HepG2 (cell line): Measurements from ENCODE around the gene PLXNA3. TPM values are rescaled to one million over a fixed set of nuclear protein-coding genes. Genes with fewer than 3 reads are reported as not detected.

Experiments used
- ARHGAP35 ChIP-seq: sonication (generic); formaldehyde crosslinking; IDR thresholded peaks from 2 replicates; pipeline ENCODE4 v1.9.0; 2022; ENCODE audit warnings: mild to moderate bottlenecking, inconsistent platforms, moderate library complexity, missing genetic modification reagents, borderline replicate concordance
- ATF1 ChIP-seq: IDR thresholded peaks from 2 replicates; pipeline ENCODE4 v1.6.1; 2016; ENCODE audit warnings: mild to moderate bottlenecking, control low read depth
- ERF ChIP-seq: IDR thresholded peaks from 2 replicates; pipeline ENCODE4 v1.6.1; 2018; ENCODE audit warnings: missing biosample characterization, missing genetic modification reagents
- FOSL2 ChIP-seq: sonication (generic); formaldehyde crosslinking; IDR thresholded peaks from 2 replicates; pipeline ENCODE4 v1.4.0; 2020; ENCODE audit warnings: missing genetic modification reagents
- FOXA3 ChIP-seq: IDR thresholded peaks from 2 replicates; pipeline ENCODE4 v1.6.1; 2016; ENCODE audit warnings: missing genetic modification reagents, missing compliant biosample characterization
- FOXO1 ChIP-seq: sonication (generic); formaldehyde crosslinking; IDR thresholded peaks from 2 replicates; pipeline ENCODE4 v1.4.0; 2020; ENCODE audit warnings: missing genetic modification reagents
- HOXA9 ChIP-seq: sonication (generic); formaldehyde crosslinking; IDR thresholded peaks from 2 replicates; pipeline ENCODE4 v1.8.1; 2022; ENCODE audit warnings: missing genetic modification reagents, mild to moderate bottlenecking, moderate library complexity, borderline replicate concordance
- MBNL3 ChIP-seq: fragments of 250-450 bp; sonication (Bioruptor Pico); conservative IDR thresholded peaks from 2 replicates; pipeline ENCODE4 v1.8.0; 2022; ENCODE audit warnings: mild to moderate bottlenecking, inconsistent platforms
- MIXL1 ChIP-seq: IDR thresholded peaks from 2 replicates; pipeline ENCODE4 v1.6.1; 2016
- NFYB ChIP-seq: sonication (generic); formaldehyde crosslinking; IDR thresholded peaks from 2 replicates; pipeline ENCODE4 v1.4.0; 2020; ENCODE audit warnings: missing genetic modification reagents
- SMC3 ChIP-seq: IDR thresholded peaks from 2 replicates; pipeline ENCODE4 v1.6.1; 2011; ENCODE audit warnings: low read length, improper control_type of control experiment
- TAF15 ChIP-seq: fragments of 200-400 bp; formaldehyde crosslinking; IDR thresholded peaks from one replicate; pipeline ENCODE4 v1.6.1; 2018; ENCODE audit warnings: mild to moderate bottlenecking, low read depth, low read length; ENCODE audit not compliant: poor library complexity, severe bottlenecking
- ZFP36L1 ChIP-seq: sonication (generic); formaldehyde crosslinking; IDR thresholded peaks from 2 replicates; pipeline ENCODE4 v1.8.0; 2022; ENCODE audit warnings: mild to moderate bottlenecking, missing genetic modification reagents, moderate library complexity
- ZNF30 ChIP-seq: sonication (generic); formaldehyde crosslinking; IDR thresholded peaks from 2 replicates; pipeline ENCODE4 v1.5.0; 2020; ENCODE audit warnings: mild to moderate bottlenecking, missing genetic modification reagents
- ZNF33A ChIP-seq: sonication (generic); formaldehyde crosslinking; IDR thresholded peaks from 2 replicates; pipeline ENCODE4 v1.5.1; 2020; ENCODE audit warnings: missing genetic modification reagents, mild to moderate bottlenecking, moderate library complexity, borderline replicate concordance
- ZNF563 ChIP-seq: sonication (generic); formaldehyde crosslinking; IDR thresholded peaks from 2 replicates; pipeline ENCODE4 v1.8.0; 2022; ENCODE audit warnings: mild to moderate bottlenecking, moderate library complexity, missing genetic modification reagents
- ZNF598 ChIP-seq: sonication (generic); formaldehyde crosslinking; IDR thresholded peaks from 2 replicates; pipeline ENCODE4 v1.5.1; 2020; ENCODE audit warnings: mild to moderate bottlenecking, missing genetic modification reagents, borderline replicate concordance
- ZNF891 ChIP-seq: sonication (generic); formaldehyde crosslinking; IDR thresholded peaks from 2 replicates; pipeline ENCODE4 v1.5.0; 2020; ENCODE audit warnings: mild to moderate bottlenecking, missing genetic modification reagents
- ZSCAN12 ChIP-seq: sonication (generic); formaldehyde crosslinking; IDR thresholded peaks from 2 replicates; pipeline ENCODE4 v1.9.0; 2021; ENCODE audit warnings: mild to moderate bottlenecking, missing genetic modification reagents
- polyA plus RNA-seq, 8 experiments: library from polyadenylated mRNA; depleted of rRNA in 3 of 8; stranded (reverse) in 7 of 8; unstranded in 1 of 8; fragments of >200 nt; fragmentation: Illumina TruSeq in 4 of 8; extraction: Trizol in 4 of 8; gene quantifications; 2 replicates each; pipeline versions ENCODE4 v1.2.1 to v1.2.3, GENCODE V29; 2011 to 2016; ENCODE audit warnings: low read depth in 4 of 8, missing spikeins in 1 of 8, mixed read lengths in 1 of 8; ENCODE audit not compliant: insufficient read depth in 1 of 8
- total RNA-seq, 5 experiments: library from RNA; depleted of rRNA; stranded (reverse); fragments of >200 nt; fragmentation: Illumina TruSeq; extraction: Trizol; gene quantifications; 2 replicates each; pipeline ENCODE4 v1.2.3, GENCODE V29; 2016; ENCODE audit warnings: low read depth in 1 of 5
- TF ChIP-seq, protein P1 (sequence below): sonication (generic); formaldehyde crosslinking; IDR thresholded peaks from 2 replicates; pipeline ENCODE4 v1.4.0; 2020; ENCODE audit warnings: mild to moderate bottlenecking, low read depth, missing genetic modification reagents
- TF ChIP-seq, protein P2 (sequence below): sonication (generic); formaldehyde crosslinking; IDR thresholded peaks from 2 replicates; pipeline ENCODE4 v1.4.0; 2020; ENCODE audit warnings: missing genetic modification reagents, borderline replicate concordance

Gene PLXNA3
- total and polyA plus RNA-seq, 2 of the 13 experiments (the other 11 are each of a cell fraction or from before 2014, with no cell fraction given), result 5.8 to 20.6 TPM

DNA sequence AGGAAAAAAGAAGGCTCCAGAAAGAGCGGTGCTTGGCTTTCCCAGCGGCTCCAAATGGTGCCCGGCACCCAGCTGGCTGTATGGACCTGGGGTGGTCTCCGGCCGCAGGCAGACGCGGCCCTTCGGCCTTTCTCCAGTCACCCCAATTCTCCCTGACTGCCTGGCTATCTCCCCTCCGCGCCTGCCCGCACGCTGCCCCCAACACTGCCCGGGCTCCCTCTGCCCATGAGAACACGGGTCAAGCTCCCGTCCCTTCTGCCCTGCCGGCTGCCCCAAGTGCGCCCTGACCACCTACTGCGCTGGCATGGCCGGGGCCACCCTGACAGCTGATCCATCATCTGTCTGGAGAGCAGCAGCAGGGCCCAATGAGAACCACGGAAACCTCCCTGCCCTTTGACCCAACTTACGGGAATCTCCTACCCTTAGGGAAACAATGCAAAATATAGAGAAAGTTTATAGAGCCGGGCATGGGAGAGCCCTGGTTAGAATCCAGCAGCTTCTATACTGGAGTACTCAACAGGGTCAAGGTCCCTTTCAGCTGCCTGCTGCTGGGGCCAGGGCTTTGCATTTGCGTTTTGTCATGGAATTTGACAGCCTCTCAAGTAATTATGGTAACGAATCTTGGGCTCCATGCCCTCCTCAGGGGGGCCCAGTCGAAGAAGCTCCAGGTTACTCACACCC lies 59.2 kb downstream of the PLXNA3 start (continued):
- TF ChIP-seq ZNF33A (CRISPR knock-in tag), result no peak
- TF ChIP-seq ZNF598 (CRISPR knock-in tag), result no peak
- peak; percentile 13; the same call in 1 of the 2 replicates for TF ChIP-seq NFYB (CRISPR knock-in tag)
- no peak for TF ChIP-seq ZSCAN12 (CRISPR knock-in tag)
- TF ChIP-seq MIXL1, result no peak
- no peak for TF ChIP-seq ERF (CRISPR knock-in tag)
- TF ChIP-seq MBNL3 (CRISPR knock-in tag), result no peak
- no peak for TF ChIP-seq TAF15
- TF ChIP-seq ZNF30, result no peak
- no peak for TF ChIP-seq FOXO1 (CRISPR knock-in tag)
- TF ChIP-seq, protein P1, sequence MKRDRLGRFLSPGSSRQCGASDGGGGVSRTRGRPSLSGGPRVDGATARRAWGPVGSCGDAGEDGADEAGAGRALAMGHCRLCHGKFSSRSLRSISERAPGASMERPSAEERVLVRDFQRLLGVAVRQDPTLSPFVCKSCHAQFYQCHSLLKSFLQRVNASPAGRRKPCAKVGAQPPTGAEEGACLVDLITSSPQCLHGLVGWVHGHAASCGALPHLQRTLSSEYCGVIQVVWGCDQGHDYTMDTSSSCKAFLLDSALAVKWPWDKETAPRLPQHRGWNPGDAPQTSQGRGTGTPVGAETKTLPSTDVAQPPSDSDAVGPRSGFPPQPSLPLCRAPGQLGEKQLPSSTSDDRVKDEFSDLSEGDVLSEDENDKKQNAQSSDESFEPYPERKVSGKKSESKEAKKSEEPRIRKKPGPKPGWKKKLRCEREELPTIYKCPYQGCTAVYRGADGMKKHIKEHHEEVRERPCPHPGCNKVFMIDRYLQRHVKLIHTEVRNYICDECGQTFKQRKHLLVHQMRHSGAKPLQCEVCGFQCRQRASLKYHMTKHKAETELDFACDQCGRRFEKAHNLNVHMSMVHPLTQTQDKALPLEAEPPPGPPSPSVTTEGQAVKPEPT (CRISPR knock-in tag), result no peak
- no peak for TF ChIP-seq ZNF563 (CRISPR knock-in tag)
- TF ChIP-seq ZFP36L1 (CRISPR knock-in tag), result 0 out of 2 replicates have a peak, but pooled peaks have one; percentile 39
- no peak for TF ChIP-seq HOXA9 (CRISPR knock-in tag)
- no peak for TF ChIP-seq ATF1
- no peak for TF ChIP-seq FOSL2 (CRISPR knock-in tag)
- TF ChIP-seq, protein P2, sequence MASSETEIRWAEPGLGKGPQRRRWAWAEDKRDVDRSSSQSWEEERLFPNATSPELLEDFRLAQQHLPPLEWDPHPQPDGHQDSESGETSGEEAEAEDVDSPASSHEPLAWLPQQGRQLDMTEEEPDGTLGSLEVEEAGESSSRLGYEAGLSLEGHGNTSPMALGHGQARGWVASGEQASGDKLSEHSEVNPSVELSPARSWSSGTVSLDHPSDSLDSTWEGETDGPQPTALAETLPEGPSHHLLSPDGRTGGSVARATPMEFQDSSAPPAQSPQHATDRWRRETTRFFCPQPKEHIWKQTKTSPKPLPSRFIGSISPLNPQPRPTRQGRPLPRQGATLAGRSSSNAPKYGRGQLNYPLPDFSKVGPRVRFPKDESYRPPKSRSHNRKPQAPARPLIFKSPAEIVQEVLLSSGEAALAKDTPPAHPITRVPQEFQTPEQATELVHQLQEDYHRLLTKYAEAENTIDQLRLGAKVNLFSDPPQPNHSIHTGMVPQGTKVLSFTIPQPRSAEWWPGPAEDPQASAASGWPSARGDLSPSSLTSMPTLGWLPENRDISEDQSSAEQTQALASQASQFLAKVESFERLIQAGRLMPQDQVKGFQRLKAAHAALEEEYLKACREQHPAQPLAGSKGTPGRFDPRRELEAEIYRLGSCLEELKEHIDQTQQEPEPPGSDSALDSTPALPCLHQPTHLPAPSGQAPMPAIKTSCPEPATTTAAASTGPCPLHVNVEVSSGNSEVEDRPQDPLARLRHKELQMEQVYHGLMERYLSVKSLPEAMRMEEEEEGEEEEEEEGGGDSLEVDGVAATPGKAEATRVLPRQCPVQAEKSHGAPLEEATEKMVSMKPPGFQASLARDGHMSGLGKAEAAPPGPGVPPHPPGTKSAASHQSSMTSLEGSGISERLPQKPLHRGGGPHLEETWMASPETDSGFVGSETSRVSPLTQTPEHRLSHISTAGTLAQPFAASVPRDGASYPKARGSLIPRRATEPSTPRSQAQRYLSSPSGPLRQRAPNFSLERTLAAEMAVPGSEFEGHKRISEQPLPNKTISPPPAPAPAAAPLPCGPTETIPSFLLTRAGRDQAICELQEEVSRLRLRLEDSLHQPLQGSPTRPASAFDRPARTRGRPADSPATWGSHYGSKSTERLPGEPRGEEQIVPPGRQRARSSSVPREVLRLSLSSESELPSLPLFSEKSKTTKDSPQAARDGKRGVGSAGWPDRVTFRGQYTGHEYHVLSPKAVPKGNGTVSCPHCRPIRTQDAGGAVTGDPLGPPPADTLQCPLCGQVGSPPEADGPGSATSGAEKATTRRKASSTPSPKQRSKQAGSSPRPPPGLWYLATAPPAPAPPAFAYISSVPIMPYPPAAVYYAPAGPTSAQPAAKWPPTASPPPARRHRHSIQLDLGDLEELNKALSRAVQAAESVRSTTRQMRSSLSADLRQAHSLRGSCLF, result no peak
- TF ChIP-seq FOXA3, result no peak
- TF ChIP-seq ARHGAP35 (CRISPR knock-in tag), result no peak
- no peak for TF ChIP-seq SMC3
- no peak for TF ChIP-seq ZNF891 (CRISPR knock-in tag)
